GM19395 (cell line): ENCODE results near the gene OGT.
"Not testable (repeated sequence)": the region's sequence is repeated elsewhere in the genome, so short reads cannot be mapped to it uniquely, and the experiment has no call there.

Source experiments
- ATAC-seq: cut with Tn5 transposase; IDR thresholded peaks from one replicate; pipeline ENCODE4 v1.9.1; 2021; ENCODE audit warnings: mild to moderate bottlenecking, moderate library complexity; ENCODE audit not compliant: unreplicated experiment

The OGT gene

GRCh38 chrX:71579990-71580380, 47.1 kb downstream of the OGT start:
- no peak for ATAC-seq

- ATAC-seq: no peak
These were observed 48.3 kb downstream of the OGT start for GRCh38 chrX:71581210-71581609.

GRCh38 chrX:71586929-71587328, 54.0 kb downstream of the OGT start:
- no peak for ATAC-seq

DNA sequence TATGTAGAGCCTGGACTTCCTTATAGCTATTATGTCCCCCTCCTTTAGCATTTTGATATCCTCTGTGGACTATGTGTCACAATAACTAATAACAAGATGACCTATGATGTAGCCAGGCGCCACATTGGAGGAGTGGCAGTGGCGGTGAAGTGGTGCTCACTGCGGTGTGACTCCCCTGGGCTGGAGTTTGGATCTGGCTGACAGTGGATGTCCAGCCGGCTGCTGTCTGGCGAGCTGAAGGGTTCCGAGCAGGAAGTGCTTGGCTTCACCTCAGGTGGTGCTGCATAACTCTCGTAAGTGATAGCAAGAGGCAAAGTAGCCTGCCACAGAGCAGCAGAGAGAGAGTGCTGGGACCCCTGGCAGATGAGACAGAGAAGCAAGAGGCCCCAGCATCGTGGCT, 60.3 kb downstream of the OGT start:
- not testable (repeated sequence) for ATAC-seq

DNA sequence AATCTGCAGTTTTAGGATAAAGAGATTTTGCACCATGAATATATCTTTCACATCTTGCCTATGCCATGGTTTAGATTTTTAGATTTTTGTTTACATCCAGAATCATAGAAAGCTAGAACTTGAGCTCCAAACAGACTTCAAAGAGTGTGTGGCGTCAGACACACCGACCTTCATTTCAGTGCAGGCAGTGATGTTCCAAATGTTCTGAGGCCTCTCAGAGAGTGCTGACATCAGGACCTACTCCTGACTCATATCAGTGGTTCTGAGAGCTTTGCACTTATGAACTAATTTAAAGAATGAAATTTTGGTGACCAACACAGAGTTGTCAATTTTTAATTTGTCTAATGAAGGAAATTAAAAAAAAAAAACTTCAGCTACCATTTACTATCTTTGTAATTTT, 67.1 kb downstream of the OGT start:
- no peak for ATAC-seq

DNA sequence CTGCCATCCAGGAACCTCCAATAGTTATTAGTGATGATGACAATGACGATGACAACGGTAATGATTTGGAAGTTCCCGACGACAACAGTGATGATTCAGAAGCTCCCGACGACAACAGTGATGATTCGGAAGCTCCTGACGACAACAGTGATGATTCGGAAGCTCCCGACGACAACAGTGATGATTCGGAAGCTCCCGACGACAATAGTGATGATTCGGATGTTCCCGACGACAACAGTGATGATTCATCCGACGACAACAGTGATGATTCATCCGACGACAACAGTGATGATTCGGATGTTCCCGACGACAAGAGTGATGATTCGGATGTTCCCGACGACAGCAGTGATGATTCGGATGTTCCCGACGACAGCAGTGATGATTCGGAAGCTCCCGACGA, 70.7 kb downstream of the OGT start:
- no peak for ATAC-seq

DNA sequence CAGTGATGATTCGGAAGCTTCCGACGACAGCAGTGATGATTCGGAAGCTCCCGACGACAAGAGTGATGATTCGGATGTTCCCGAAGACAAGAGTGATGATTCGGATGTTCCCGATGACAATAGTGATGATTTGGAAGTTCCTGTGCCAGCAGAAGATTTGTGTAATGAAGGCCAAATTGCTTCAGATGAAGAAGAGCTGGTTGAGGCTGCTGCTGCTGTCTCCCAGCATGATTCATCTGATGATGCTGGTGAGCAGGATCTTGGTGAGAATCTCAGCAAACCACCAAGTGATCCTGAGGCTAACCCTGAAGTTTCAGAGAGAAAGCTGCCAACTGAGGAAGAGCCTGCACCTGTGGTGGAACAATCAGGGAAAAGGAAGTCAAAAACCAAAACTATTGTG, 71.2 kb downstream of the OGT start:
- ATAC-seq: no peak

DNA sequence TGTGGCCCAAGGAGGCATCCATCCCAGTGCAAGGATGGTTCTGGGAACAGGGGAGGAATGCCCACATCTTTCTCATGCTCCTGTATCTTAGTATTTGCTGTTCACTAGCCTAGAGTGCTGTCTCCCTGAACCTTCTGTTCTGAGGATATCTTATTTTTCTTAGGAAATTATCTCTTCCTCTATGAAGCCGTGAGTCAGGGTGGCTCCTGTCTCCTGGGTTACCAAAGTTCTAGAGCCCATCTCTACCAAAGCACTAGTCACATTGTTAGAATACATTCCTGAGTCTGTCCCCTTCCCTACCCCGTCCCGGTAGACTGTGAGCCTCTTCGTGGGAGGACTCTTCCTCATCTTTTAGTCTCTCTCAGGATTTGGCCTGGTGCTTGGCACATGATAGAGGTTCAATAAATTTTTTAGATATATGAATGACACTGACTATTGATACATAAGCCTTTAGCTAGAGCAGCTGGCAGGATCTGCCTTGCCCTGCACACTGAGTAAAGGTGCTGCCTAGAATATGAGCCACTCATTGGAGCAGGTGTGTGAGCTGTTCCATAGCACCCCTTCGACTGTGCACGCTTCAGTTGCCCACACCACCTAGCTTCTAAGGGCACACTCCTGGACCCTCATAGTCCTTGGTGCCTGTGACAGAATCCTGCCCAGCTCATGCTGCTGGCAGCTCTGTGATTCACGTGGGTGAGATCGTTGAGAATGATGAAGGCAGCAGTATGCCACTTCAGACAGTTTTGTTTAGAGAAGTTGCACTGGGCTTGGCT, 72.1 kb downstream of the OGT start:
- no peak for ATAC-seq

DNA sequence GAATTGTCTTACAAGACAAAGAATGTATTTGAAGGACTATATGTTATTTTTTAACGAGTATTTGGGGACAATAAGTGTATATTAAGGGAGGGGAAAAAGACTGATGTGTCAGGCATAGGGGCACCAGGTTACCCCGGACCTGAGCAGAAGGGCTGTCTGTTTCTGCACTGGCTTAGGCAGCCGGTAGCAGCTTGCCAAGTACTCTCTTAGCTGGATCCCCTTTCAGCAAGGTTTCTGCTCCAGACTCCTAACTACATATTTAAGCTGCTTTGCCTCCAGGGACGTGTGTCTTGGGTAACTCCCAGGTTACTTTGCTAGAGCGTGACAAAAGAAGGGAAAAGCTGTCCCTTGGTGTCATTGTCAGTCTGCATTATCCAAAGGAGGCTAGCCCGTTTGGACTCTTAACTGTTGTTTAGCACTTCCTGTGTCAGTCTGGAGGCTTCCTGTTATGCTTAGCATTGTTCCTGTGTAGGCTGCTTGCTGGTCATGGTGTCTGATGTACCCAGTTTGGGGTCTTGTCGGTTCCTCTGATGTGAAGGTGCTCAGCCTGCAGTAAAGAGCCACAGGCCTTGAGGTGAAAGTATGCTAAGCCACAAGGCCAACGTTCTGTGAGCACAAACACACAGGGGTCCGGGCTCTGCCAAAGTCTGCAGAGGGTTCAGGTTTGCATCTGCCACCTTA, 73.8 kb downstream of the OGT start:
- no peak for ATAC-seq

DNA sequence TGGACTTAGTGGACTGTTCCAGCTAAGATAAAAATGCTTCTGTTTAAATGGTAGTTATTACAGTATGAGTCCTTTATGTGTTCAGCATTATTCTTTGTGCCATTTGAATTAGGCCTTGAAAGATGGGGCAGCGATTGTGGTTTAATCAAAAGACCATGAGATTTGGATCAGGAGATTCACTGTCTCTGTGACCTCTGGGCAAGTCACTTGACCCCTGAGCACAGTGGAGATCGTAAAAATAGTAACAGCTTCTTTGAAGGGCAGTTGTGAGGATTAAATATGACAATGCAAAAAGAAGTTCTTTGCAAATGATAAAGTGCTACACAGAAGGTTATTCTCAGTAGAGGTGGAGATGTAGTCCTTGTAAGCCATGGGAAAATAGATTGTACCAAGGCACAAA, 74.6 kb downstream of the OGT start:
- ATAC-seq: no peak

GRCh38 chrX:71609095-71609750, 76.3 kb downstream of the OGT start:
- ATAC-seq: no peak

DNA sequence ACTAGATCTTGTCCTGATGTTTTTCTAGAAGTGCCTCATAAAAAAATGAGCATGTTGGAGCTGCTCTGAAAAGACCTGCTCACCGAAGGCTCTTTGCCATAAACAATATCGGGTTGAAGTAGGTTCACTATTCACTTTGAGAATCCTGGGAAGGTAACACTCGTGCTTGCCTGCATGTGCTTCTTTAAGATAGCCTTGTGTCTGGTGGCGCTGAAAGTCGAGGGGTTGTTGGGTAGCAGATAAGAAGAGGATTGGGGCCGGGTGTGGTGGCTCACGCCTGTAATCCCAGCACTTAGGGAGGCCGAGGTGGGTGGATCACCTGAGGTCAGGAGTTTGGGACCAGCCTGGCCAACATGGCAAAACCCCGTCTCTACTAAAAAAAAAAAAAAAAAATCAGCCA, 78.8 kb downstream of the OGT start:
- ATAC-seq: not testable (repeated sequence)

DNA sequence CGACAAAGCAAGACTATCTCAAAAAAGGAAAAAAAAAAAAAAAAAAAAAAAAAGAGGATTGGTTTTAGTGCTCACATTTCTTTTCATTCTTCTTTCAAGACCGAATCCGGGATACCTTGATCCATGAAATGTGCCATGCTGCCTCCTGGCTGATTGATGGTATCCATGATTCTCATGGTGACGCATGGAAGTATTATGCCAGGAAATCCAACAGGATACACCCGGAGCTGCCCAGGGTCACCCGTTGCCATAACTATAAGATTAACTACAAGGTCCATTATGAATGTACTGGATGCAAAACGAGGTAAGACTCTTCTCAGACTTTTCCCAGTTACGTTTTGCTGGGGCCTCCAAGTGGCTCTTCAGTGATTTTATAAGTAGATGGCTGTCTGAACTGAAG, 79.4 kb downstream of the OGT start:
- ATAC-seq: no peak

- no peak for ATAC-seq
These were observed 82.2 kb downstream of the OGT start for GRCh38 chrX:71615056-71615455.

DNA sequence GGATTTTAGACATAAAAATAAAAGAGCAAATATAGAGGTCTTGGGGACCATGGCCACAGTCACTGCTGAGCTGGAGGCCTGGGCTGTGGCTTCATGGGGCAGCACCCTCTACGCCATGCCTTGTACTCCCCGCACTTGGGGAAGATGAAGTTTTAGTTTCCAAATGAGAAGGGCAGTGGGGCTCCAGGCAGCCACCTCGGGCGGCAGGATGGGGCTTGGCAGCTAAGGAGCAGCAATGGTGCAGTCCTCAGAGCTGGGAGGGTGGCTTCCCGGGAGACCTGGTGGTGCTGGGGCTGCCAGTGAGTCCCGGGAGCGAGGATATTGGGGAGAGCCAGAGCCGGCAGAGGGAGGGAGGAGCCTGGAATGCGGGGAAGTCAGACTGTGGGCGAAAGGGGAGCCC, 83.0 kb downstream of the OGT start:
- no peak for ATAC-seq

DNA sequence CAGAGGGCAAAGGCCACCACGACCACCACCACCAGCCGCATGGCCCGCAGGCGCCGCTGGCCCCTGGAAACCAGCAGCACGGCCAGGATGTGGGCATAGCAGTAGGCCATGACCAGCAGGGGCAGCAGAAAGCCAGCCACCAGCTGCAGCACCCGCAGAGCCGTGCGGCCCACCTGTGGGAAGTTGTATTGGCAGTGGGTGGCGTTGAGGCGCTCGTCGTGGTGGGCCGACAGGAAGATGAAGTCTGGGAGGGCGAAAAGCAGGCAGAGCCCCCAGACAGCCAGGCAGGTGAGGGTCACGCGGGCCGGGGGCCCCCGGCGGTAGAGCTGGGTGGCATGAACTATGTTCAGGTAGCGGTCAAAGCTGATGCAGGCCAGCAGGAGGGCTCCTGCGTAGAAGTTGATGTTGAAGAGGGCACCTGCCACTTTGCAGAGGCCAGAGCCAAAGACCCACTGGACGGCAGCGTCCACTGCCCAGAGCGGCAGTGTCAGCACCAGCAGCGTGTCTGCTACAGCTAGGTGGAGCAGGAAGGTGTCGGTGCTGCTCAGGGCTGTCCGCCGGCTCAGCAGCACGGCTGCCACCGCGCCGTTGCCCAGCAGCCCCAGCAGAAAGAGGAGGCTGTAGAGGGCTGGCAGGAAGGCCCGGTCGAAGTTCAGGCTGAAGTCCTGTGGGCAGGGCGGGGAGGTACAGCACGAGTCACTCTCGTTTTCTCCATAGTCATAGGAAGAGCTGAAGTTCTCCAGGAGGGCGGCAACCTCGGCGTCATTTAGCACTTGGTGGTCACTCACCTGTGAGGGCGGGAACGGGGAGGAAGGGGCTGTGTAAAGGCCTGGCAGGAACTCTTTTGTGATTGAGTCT, 84.0 kb downstream of the OGT start:
- ATAC-seq: no peak

DNA sequence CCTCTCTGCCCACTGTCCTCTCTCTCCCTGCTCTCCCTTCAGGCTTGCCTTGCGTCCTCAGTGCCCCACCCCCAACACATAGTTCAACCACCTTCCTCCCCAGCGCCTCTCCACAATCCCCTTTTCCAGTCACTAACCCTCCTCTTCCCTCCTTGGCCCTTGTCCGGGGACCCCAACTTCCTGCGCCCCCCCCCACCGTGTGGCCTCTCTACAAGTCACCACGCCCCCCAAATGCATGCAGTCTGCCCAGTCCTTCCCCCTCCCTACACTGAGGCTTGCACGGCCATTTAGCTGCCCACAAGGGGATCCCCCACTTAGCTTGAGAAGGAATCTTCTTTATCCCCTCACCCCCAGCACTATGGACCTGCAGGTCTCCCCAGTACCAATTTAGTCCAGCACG, 84.8 kb downstream of the OGT start:
- ATAC-seq: no peak

- ATAC-seq: peak; percentile 61
These were observed 85.4 kb downstream of the OGT start, which contains the start of gene CXCR3 for GRCh38 chrX:71618303-71618721. TSS of gene CXCR3 (minus strand) at chrX:71618511. CDS start at chrX:71618449, 62 bp downstream.

- no peak for ATAC-seq
These were observed 85.9 kb downstream of the OGT start for GRCh38 chrX:71618787-71619186.

DNA sequence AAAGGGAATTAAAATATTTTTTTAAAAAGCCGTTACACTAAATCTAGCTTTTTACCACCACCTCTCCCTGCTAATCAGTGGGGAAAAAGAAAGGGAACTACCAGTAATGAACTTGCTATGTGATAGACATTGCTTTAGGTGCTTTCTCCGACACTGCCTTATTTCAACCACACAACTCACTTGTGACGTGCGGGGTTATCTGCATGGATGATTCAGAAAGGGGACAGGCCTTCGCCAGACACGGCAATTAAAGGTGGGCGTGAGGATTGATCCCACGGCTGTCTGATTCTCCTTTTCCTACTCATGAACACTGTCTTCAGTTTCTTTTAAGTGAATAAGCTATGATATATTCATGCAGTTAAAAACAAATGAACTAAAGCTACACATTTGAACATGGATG, 86.3 kb downstream of the OGT start:
- no peak for ATAC-seq

GRCh38 chrX:71619986-71620385, 87.1 kb downstream of the OGT start:
- no peak for ATAC-seq
